ENCODE data around the gene FGFR2.

The FGFR2 gene

DNA sequence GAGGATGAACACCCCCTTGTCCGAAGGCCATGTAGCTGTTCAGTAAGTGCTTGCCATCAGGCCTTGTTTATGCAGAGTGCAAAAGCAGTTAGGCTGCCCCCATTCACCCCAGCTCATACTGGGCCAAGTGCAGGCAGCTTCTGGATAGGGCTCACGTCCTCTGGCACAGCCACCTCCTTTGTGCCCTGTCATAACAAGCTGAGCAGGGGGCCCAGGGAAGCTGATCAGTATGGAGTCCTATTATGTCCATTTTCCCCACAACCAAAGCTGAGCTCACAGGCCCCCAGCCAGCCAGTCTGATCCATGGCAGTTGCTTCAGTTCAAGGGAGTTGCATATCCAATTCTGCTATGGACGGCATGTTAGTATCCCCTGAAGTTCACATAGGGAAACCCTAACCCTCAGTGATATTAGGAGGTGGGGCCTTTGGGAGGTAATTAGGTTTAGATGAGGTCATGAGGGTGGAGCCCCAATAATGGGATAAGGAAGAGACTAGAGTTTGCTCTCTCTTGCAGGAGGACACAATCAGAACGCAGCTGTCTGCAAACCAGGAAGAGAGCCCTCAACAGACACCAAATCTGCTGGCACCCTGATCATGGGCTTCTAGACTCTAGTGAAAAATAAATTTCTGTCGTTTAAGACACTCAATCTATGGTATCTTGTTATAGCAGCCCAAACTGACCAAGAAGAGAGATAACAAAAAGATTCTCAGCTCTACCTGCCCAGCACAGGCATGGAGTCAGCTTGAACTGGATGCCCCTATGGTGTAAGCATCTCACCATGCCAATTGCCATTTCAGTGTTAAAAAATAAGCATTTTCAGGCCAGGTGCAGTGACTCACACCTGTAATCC lies 155.9 kb downstream of the FGFR2 start:
- DNase-seq, result no peak

DNA sequence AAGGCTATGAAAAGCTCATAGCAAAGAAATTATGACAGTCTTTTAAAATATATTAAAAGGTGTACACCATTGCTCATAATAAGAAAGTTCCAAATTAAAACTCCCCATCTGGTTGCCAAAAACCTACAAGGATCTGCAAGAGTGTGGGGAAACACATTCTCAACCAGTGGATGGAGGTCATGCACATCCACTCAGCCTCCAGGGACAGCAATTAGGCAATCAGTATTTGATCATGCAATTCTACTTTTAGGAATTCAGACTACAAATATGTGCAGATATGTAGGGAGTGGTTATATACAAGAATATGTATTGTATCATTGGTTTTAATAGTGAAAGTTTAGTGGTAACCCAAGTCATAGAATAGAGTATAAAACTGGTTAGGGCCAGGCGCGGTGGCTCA lies 157.8 kb downstream of the FGFR2 start:
- DNase-seq, result no peak

DNA sequence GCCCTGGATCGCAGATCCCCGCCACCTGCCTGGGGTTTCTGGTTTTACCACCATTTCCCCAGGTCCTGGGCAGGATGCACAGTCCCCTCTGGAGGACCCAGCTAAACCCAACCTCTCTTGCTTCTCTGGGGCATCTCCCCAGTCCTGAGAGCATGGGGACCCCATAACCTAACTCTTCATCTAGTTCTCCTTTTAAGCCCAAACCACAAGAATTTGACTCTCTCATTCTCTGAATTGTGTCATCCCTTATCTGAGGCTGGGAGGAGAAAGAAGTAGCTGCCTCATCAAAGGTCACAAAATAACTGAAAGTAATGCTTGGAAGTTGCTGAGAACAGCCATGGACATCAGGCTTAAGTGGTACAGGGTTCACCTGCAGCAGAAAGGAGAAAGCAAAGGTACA lies 159.9 kb downstream of the FGFR2 start:
- DNase-seq, result no peak

DNA sequence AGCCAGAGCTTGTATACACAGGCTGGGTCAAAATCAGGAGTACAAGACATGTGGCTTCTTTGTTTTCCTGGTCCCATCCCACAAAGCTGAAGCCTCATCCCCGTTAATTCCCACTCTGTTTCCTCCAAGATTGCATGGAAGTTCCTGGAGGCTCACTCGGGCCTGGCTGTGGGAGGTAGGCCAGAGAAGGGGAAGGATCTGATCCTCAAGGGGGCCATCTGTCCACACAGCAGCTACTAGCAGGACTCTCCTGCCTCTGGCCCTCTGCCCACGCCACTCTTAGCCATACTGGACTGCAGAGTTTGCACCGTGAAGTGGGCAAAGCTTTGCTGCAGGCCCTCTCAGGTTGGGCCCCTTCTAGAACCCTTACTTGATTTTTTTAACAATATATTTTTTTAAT lies 160.6 kb downstream of the FGFR2 start:
- DNase-seq, result no peak

DNA sequence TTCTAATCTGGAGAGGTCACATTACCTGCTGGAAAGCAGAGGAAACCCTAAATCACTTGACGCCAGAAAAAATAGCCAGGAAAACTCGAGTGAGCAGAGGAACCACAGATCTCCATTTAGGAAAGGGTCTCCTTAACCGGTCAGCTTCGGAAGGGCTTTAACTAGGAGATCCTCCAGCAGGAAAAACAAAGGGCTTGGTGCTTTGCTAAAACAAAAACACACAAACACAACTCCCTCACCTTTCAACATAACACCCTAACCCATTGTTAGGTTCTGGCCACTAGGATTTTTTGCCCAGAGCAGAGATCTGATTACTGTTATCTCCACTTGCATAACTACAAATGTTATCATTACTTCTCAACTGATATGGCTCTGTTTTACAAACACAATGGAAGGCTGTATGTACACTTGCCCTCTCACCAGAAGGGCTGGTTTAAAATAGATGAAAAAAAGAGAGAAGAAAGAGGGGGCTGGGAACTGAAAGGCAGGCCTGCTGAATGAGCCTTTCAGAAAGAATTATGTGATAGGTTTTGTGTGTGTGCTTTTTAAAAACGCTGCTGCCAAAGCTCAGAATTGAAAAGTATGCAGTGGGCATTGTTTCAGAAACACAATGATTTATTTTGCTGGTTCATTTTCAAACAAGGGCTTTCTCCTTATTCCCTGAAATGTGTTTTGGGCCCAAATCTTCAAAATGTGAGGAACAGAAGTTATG lies 161.5 kb downstream of the FGFR2 start:
- DNase-seq, result no peak

DNA sequence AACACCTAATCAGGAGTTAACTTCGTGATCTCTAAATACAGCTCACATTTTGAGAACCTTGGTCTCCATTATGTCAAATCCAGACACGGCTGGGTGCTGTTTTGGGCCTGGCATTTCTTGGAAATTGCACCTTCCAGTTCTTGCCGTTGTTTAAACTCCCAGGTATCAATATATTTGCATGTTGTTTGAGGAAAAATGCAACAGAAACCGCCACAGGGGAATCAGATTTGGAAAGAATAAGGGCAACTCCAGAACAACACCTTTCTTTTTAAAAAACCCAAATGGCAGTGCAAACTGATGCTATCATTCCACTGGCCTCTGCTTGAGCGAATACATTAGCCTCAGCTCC lies 162.0 kb downstream of the FGFR2 start:
- no peak for DNase-seq

DNA sequence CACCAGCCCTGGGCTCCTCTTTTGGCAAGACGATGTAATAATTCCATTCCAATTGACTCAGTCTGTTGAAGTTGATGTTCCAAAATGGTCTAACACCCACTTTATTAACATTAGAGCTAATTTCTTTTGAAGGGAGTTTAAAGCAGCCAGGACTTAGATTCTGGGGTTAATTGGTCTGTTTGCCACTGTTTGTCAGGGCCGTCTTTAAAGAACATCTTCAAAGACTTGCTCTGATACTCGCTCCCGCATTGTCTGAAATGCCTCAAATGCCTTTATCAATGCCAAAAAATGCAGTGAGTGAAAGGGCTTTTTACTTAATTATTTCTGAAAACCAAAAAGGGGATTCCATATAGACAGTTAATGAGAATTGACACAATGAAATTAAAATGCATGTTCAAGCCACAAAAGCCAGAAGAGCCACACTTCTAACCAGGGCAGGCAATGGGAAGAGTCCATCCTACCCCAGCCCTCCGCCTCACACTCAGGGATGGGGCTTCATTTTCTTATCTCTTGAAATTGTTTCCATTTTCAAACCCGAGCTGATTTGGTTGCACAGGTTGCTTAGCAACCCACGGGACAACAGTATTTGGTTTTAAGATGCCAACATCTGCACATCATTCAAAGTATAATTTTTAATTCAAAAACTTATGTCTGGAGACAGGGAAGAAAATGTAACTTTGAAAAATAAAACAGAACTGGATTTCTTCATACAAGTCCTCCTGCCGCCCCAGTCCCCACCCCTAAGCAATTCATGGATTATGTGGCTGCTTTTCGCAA lies 163.0 kb downstream of the FGFR2 start:
- DNase-seq, result no peak

DNA sequence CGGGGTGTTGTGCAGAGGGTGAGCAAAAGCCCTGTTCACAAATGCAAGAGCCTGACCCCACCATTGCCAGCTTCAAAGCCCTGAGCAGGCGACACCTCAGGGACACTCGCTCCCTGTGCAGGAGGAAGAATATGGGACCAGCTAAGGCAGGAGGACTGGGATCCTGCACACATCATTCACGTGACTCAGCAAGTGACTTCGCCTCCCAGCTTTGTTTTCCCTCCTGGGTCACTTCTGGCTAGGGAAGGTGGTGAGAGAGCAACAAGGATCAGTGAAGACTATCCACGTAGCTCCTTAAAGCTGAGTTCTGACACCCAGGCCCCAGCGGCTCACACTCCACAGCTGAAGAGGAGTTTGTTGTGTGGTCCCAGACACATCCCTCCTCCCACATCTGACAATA lies 164.3 kb downstream of the FGFR2 start:
- no peak for DNase-seq

DNA sequence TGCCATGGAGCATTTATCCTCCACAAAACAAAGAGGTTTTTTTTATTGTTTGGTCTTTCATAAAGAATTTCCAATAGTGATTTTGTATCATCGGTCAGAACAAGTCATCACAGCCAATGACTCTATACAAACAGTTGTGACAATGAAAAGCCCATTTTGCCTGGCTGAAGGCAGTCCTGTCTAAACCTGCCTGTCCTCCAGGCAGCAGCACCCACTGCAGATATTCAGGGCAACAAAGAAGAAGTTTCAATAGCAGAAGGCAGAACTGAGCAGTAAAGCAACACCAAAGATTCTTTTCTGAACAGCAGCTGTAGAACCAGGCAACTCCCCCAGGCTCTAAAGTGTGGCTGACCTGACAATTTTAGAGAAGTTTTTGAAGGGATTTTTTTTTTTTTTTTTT lies 169.4 kb downstream of the FGFR2 start:
- no peak for DNase-seq
